BLaER1 treated with 17β-estradiol and CSF1 and Interleukin-3, amounts not matched to agents 10 nM and 100 nM (cell line): ENCODE data around the gene ERLEC1.
"Not testable (repeated sequence)": the region's sequence is repeated elsewhere in the genome, so short reads cannot be mapped to it uniquely, and the experiment has no call there.

Source experiments
- H3K27ac ChIP-seq, 11 experiments: shearing (Covaris generic); formaldehyde crosslinking; 2 replicates each; pipeline ENCODE4 v1.8.1; 2022
- H3K27me3 ChIP-seq, 11 experiments: shearing (Covaris generic); formaldehyde crosslinking; 2 replicates each; pipeline ENCODE4 v1.8.1; 2022
- H3K36me3 ChIP-seq, 11 experiments: shearing (Covaris generic); formaldehyde crosslinking; 2 replicates each; pipeline ENCODE4 v1.8.1; 2022
- H3K4me1 ChIP-seq, 10 experiments: shearing (Covaris generic); formaldehyde crosslinking; 2 replicates each; pipeline ENCODE4 v1.8.1; 2022
- H3K4me2 ChIP-seq, 11 experiments: shearing (Covaris generic); formaldehyde crosslinking; 2 replicates each; pipeline ENCODE4 v1.8.1; 2022
- H3K4me3 ChIP-seq, 10 experiments: shearing (Covaris generic); formaldehyde crosslinking; 2 replicates each; pipeline ENCODE4 v1.8.1; 2022
- H3K9ac ChIP-seq, 11 experiments: shearing (Covaris generic); formaldehyde crosslinking; 2 replicates each; pipeline ENCODE4 v1.8.1; 2022
- H3K9me3 ChIP-seq, 11 experiments: shearing (Covaris generic); formaldehyde crosslinking; replicated peaks in 1 of 11; 2 replicates each; pipeline ENCODE4 v1.8.1; 2022
- H4K20me1 ChIP-seq, 11 experiments: shearing (Covaris generic); formaldehyde crosslinking; 2 replicates each; pipeline ENCODE4 v1.8.1; 2022
- Cebpa-rat ChIP-seq, 11 experiments: shearing (Covaris generic); IDR thresholded peaks; 2 replicates each; pipeline ENCODE4 v1.8.1; 2022

The ERLEC1 gene

DNA sequence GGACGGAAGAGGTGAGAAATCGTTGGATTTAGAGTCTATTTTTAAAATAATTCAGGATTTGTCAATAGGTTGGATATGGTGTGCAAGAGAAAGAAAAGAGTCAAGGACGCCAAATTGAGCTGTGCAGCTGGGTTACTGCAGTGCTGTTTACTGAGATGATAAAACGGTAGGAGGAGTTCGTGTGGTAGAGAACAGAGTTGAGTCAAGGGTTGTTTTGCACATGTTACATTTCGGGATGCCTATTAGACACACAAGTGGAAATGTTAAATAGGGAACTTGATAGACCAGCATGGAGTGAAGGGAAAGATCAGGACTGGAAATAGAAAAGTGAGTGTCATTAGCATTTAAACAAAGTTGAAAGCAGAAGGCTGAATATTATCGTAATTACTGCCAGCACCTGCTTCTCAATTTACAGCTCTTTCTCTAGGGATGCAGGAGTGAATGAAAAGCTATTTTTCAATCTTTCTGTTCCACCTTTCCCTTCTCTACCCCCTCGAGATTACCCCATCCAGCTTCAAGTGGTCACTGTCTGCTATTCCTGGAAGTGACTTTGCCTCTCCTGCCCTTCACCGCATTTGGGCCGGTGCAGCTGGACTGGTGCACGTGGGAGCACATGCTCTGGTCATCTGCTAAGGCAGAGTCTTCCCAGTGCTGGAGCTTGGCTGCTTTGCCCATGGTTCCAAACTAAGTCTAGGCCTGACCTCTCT lies 42.6 kb downstream of the ERLEC1 start:
- no peak for TF ChIP-seq Cebpa-rat (IDR thresholded peaks at IDR 0.05)
- Histone ChIP-seq H3K27me3 (no peaks in the 10 kb centered on the region), H3K27ac (no peak overlapping the region), H4K20me1 (no peaks in the 10 kb centered on the region), H3K9me3 (peaks cover 0 to 3% (median 0%) of the 10 kb centered on the region in 11 experiments; a peak in 3 of 22 replicates), H3K4me1 (no peaks in the 10 kb centered on the region), H3K4me3 (no peak overlapping the region), H3K9ac (no peak overlapping the region), H3K4me2 (no peak overlapping the region), H3K36me3 (peaks cover 0 to 27% (median 12%) of the 10 kb centered on the region in 11 experiments; a peak in 10 of 22 replicates)

DNA sequence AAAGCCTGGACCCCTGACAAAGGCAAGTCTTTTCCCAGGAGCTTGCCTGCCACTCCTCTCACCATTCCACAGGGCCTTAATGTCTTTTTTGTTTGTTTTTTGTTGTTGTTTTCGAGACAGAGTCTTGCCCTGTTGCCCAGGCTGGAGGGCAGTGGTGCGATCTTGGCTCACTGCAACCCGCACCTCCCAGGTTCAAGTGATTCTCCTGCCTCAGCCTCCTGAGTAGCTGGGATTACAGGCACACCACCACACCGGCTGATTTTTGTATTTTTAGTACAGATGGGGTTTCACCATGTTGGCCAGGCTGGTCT lies 43.1 kb downstream of the ERLEC1 start:
- H3K9me3 ChIP-seq, H3K4me1 ChIP-seq, H3K4me3 ChIP-seq, H3K27ac ChIP-seq, H3K4me2 ChIP-seq, H3K9ac ChIP-seq, H4K20me1 ChIP-seq, H3K27me3 ChIP-seq: not testable (repeated sequence)
- H3K36me3 ChIP-seq = peaks cover 0 to 31% (median 15%) of the 10 kb centered on the region in 11 experiments; a peak in 13 of 22 replicates

DNA sequence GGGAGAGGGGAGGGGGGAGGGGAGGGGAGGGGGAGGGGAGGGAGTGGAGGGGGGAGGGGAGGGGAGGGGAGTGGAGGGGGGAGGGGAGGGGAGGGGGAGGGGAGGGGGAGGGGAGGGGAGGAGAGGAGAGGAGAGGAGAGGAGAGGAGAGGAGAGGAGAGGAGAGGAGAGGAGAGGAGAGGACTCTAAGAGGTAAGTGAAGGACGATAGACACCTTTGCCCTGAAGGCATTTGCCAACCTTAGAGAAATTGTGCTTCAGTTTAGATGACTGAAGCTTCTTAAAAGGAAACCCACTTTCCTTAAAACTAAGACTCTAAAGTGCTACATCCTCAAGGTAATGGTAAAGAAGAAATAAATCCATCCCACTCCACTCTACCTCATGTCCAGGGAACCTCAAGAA lies 53.7 kb downstream of the ERLEC1 start:
- no peak overlapping the region for H3K4me3 ChIP-seq
- peaks cover 0 to 16% (median 9%) of the 10 kb centered on the region in 11 experiments; a peak in 8 of 22 replicates for H3K9me3 ChIP-seq
- no peak overlapping the region for H3K9ac ChIP-seq
- H3K27me3 ChIP-seq = no peaks in the 10 kb centered on the region
- peaks cover 0 to 12% (median 9%) of the 10 kb centered on the region in 10 experiments; a peak in 13 of 20 replicates for H3K4me1 ChIP-seq
- no peak overlapping the region for H3K27ac ChIP-seq
- TF ChIP-seq Cebpa-rat (IDR thresholded peaks at IDR 0.05) = no peak
- H4K20me1 ChIP-seq = no peaks in the 10 kb centered on the region
- peaks cover 0 to 6% (median 0%) of the 10 kb centered on the region in 11 experiments; a peak in 4 of 22 replicates for H3K36me3 ChIP-seq
- no peak overlapping the region for H3K4me2 ChIP-seq

DNA sequence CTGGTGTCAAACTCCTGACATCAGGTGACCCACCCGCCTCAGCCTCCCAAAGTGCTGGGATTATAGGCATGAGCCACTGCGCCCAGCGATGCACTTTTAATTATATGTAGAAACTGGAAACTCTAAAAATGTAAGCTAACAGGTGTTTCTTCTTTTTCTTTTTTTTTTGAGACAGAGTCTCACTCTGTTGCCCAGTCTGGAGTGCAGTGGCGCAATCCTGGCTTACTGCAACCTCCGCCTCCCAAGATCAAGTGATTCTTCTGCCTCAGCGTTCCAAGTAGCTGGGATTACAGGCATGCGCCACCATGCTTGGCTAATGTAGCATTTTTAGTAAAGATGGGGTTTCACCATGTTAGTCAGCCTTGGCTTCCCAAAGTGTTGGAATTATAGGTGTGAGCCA lies 54.8 kb downstream of the ERLEC1 start:
- Histone ChIP-seq H3K4me1 (peaks cover 0 to 12% (median 9%) of the 10 kb centered on the region in 10 experiments; a peak in 13 of 20 replicates), H3K9me3 (peaks cover 0 to 16% (median 9%) of the 10 kb centered on the region in 11 experiments; a peak in 8 of 22 replicates)
- H3K27ac ChIP-seq, H3K9ac ChIP-seq, H4K20me1 ChIP-seq, H3K4me2 ChIP-seq, H3K4me3 ChIP-seq, H3K27me3 ChIP-seq, H3K36me3 ChIP-seq: not testable (repeated sequence)

DNA sequence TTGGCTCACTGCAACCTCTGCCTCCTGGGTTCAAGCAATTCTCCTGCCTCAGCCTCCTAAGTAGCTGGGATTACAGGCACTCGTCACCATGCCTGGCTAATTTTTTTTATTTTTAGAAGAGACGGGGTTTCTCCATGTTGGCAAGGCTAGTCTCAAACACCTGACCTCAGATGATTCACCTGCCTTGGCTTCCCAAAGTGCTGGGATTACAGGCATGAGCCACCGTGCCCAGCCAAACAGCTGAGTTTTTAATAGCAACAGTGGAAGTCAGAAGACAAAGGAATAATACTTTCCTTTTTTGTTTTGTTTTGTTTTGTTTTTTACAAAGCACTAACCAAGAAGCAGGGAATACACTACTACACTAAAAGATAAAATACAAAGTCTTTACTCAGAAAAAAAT lies 56.0 kb downstream of the ERLEC1 start:
- Histone ChIP-seq H3K36me3 (peaks cover 0 to 5% (median 0%) of the 10 kb centered on the region in 11 experiments; a peak in 3 of 22 replicates), H3K4me3 (no peak overlapping the region), H3K4me2 (no peak overlapping the region), H3K9me3 (peaks cover 0 to 16% (median 9%) of the 10 kb centered on the region in 11 experiments; a peak in 8 of 22 replicates), H3K4me1 (peaks cover 0 to 12% (median 8%) of the 10 kb centered on the region in 10 experiments; a peak in 9 of 20 replicates), H3K27ac (no peak overlapping the region), H3K9ac (no peak overlapping the region), H3K27me3 (no peaks in the 10 kb centered on the region), H4K20me1 (no peaks in the 10 kb centered on the region)
- no peak for TF ChIP-seq Cebpa-rat (IDR thresholded peaks at IDR 0.05)

DNA sequence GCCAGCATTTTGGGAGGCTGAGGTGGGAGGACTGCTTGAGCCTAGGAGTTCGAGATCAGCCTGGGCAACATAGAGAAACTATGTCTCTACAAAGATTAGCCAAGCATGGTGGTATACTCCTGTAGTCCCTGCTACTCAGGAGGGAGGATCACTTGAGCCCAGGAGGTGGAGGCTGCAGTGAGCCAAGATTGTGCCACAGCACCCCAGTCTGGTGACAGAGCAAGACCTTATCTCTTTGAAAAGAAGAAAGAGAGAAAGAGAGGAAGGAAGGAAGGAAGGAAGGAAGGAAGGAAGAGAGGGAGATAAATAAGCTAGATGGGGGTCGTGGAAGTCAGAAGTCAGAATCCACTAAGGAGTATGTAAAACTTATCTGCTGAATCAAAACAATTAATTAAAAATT lies 56.8 kb downstream of the ERLEC1 start:
- Histone ChIP-seq H3K9me3 (peaks cover 0 to 16% (median 9%) of the 10 kb centered on the region in 11 experiments; a peak in 8 of 22 replicates), H3K4me2 (peak overlapping the region in 7 of 11 experiments; percentile 5 to 34 (median 22); a peak in 11 of 22 replicates), H3K4me1 (peaks cover 0 to 12% (median 8%) of the 10 kb centered on the region in 10 experiments; a peak in 9 of 20 replicates), H3K36me3 (peaks cover 0 to 12% (median 0%) of the 10 kb centered on the region in 11 experiments; a peak in 3 of 22 replicates), H3K4me3 (no peak overlapping the region), H4K20me1 (no peaks in the 10 kb centered on the region), H3K27ac (no peak overlapping the region; a peak in 2 of 22 replicates), H3K27me3 (no peaks in the 10 kb centered on the region), H3K9ac (no peak overlapping the region)
- no peak for TF ChIP-seq Cebpa-rat (IDR thresholded peaks at IDR 0.05)

DNA sequence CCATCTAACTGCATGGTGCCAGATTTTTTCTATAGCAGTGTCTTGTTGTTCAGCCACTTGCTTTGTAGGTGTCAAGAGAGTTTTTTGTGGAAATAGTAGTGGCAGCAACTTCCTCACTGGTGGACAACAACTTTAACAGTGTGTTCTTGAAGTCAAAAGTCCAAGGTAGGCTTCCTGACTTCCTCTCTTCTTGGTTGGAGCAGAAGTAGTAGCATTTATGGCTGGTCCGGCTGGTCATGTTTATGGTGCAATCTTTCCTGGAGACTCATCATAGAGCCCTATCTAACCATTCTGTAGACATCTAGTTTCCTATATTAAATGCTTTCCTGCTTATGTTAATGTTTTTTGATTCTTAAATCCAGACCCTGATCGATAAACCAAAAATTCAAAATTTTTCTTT lies 61.2 kb downstream of the ERLEC1 start:
- Histone ChIP-seq H3K27ac (no peak overlapping the region), H3K4me2 (no peak overlapping the region), H3K4me3 (no peak overlapping the region), H3K4me1 (peaks cover 0 to 12% (median 8%) of the 10 kb centered on the region in 10 experiments; a peak in 9 of 20 replicates), H3K9ac (no peak overlapping the region), H3K27me3 (no peaks in the 10 kb centered on the region), H4K20me1 (peaks cover 0 to 4% (median 0%) of the 10 kb centered on the region in 11 experiments; a peak in 1 of 22 replicates), H3K9me3 (no peaks in the 10 kb centered on the region), H3K36me3 (peaks cover 5 to 38% (median 8%) of the 10 kb centered on the region in 11 experiments; a peak in 16 of 22 replicates)
- no peak for TF ChIP-seq Cebpa-rat (IDR thresholded peaks at IDR 0.05)

DNA sequence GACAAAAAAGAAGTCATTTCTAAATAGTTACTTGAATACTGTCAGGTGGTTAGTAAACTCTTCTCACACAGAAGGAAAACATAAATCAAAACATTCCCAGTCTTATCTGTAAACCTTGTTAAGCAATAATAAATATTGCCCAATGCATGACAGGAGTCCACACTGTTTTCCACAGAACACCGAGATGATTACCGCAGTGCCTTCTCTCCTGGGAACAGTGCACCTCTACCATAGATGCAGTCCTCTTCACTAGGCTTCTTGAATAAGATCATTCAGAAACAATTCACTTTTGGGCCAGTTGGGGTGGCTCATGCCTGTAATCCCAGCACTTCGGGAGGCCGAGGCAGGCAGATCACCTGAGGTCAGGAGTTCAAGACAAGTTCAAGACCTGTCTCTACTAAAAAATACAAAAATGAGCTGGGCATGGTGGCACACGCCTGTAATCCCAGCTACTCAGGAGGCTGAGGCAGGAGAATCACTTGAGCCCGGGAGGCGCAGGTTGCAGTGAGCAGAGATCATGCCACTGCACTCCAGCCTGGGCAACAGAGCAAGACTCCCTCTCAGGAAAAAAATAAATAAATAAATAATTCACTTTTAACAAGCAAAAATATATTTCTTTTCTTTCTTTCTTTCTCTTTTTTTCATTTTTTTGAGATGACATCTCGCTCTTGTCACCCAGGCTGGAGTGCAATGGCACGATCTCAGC lies 64.4 kb downstream of the ERLEC1 start:
- H3K27me3 ChIP-seq, H3K27ac ChIP-seq, H3K4me1 ChIP-seq, H3K9me3 ChIP-seq, H3K4me2 ChIP-seq, H3K9ac ChIP-seq, H3K4me3 ChIP-seq: not testable (repeated sequence)
- peaks cover 26 to 70% (median 35%) of the 10 kb centered on the region in 11 experiments; a peak in 21 of 22 replicates for H3K36me3 ChIP-seq
- peaks cover 0 to 26% (median 4%) of the 10 kb centered on the region in 11 experiments; a peak in 6 of 22 replicates for H4K20me1 ChIP-seq

DNA sequence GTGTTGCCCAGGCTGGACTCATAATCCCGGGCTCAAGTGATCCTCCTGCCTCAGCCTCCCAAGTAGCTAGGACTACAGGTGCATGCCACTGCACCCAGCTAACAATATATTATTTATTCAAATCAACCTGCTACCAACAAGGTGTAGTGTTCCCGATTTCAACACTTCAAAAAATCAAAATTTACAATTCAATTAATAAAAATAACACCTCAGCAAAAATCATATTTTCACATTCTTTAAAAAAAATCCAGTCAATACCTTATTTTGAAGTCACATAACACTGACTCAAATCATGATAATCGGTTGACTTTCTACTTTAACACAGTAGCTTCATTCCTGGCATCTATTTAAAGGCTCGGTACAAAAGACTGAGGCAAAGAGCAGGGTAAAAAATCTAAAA lies 65.7 kb downstream of the ERLEC1 start:
- Histone ChIP-seq H3K9ac (no peak overlapping the region), H3K27ac (no peak overlapping the region)

More for the DNA sequence above, 65.7 kb downstream of the ERLEC1 start:
- H3K4me1 ChIP-seq = no peaks in the 10 kb centered on the region
- H3K4me2 ChIP-seq = no peak overlapping the region
- no peaks in the 10 kb centered on the region for H3K27me3 ChIP-seq
- H3K4me3 ChIP-seq = no peak overlapping the region
- peaks cover 30 to 75% (median 40%) of the 10 kb centered on the region in 11 experiments; a peak in 21 of 22 replicates for H3K36me3 ChIP-seq
- H3K9me3 ChIP-seq = no peaks in the 10 kb centered on the region
- H4K20me1 ChIP-seq = peaks cover 0 to 28% (median 4%) of the 10 kb centered on the region in 11 experiments; a peak in 6 of 22 replicates
- TF ChIP-seq Cebpa-rat (IDR thresholded peaks at IDR 0.05) = no peak
